KMS-11 (cell line): Measurements from ENCODE around the gene WWC1.

Source experiments
- H2AFZ ChIP-seq: fragments of 200-600 bp; sonication (generic); 2 replicates; pipeline ENCODE4 v1.6.1; 2016; ENCODE audit warnings: antibody characterized with exemption, mixed run types, low read depth
- H3K27ac ChIP-seq: fragments of 200-600 bp; sonication (generic); 2 replicates; pipeline ENCODE4 v1.6.1; 2016; ENCODE audit warnings: mild to moderate bottlenecking, mixed run types
- H3K27me3 ChIP-seq: fragments of 200-600 bp; sonication (generic); 2 replicates; pipeline ENCODE4 v1.6.1; 2017; ENCODE audit warnings: mild to moderate bottlenecking, low read depth, mixed run types, moderate library complexity; ENCODE audit not compliant: insufficient read depth
- H3K36me3 ChIP-seq: fragments of 200-600 bp; sonication (generic); 2 replicates; pipeline ENCODE4 v1.6.1; 2017; ENCODE audit warnings: mild to moderate bottlenecking, mixed run types; ENCODE audit not compliant: insufficient read depth
- H3K4me1 ChIP-seq: fragments of 200-600 bp; sonication (generic); 2 replicates; pipeline ENCODE4 v1.6.1; 2016; ENCODE audit warnings: mild to moderate bottlenecking, low read depth, mixed run types; ENCODE audit not compliant: poor library complexity, severe bottlenecking
- H3K4me2 ChIP-seq: fragments of 200-600 bp; sonication (generic); 2 replicates; pipeline ENCODE4 v1.7.0; 2016; ENCODE audit warnings: mild to moderate bottlenecking, mixed run types
- H3K4me3 ChIP-seq: fragments of 200-600 bp; sonication (generic); IDR thresholded peaks from 2 replicates; pipeline ENCODE4 v1.6.1; 2017; ENCODE audit warnings: low read depth, low read length, mixed read lengths; ENCODE audit not compliant: insufficient read depth
- H3K79me2 ChIP-seq: fragments of 200-600 bp; sonication (generic); 2 replicates; pipeline ENCODE4 v1.6.1; 2016; ENCODE audit warnings: low read depth, mixed run types; ENCODE audit not compliant: insufficient read depth
- H3K9ac ChIP-seq: fragments of 200-600 bp; sonication (generic); 2 replicates; pipeline ENCODE4 v1.6.1; 2016; ENCODE audit warnings: mild to moderate bottlenecking, mixed run types
- H4K20me1 ChIP-seq: fragments of 200-600 bp; sonication (generic); 2 replicates; pipeline ENCODE4 v1.6.1; 2016; ENCODE audit warnings: mild to moderate bottlenecking, mixed run types; ENCODE audit not compliant: insufficient read depth
- CTCF ChIP-seq: fragments of 200-600 bp; sonication (generic); conservative IDR thresholded peaks from 2 replicates; pipeline ENCODE4 v1.6.1; 2017; ENCODE audit warnings: low read depth, mild to moderate bottlenecking, antibody characterized with exemption, low read length, moderate library complexity, mixed read lengths

WWC1 gene

GRCh38 chr5:168472329-168472728 is 180.9 kb downstream of the WWC1 start:
- Histone ChIP-seq H3K4me3 (no peak overlapping the region), H3K4me1 (no peaks in the 10 kb centered on the region), H3K4me2 (no peak overlapping the region), H4K20me1 (no peaks in the 10 kb centered on the region), H3K27ac (no peak overlapping the region), H3K27me3 (no peaks in the 10 kb centered on the region), H3K36me3 (no peaks in the 10 kb centered on the region), H3K79me2 (no peaks in the 10 kb centered on the region), H2AFZ (no peak overlapping the region), H3K9ac (no peak overlapping the region)
- TF ChIP-seq CTCF: no peak

GRCh38 chr5:168474319-168474718 is 182.9 kb downstream of the WWC1 start:
- H3K36me3 ChIP-seq: no peaks in the 10 kb centered on the region
- no peaks in the 10 kb centered on the region for H4K20me1 ChIP-seq
- H3K4me3 ChIP-seq: no peak overlapping the region
- no peaks in the 10 kb centered on the region for H3K79me2 ChIP-seq
- H3K9ac ChIP-seq: no peak overlapping the region
- no peak overlapping the region for H2AFZ ChIP-seq
- H3K27me3 ChIP-seq: no peaks in the 10 kb centered on the region
- H3K4me1 ChIP-seq: no peaks in the 10 kb centered on the region
- no peak overlapping the region for H3K27ac ChIP-seq
- no peak for TF ChIP-seq CTCF
- no peak overlapping the region for H3K4me2 ChIP-seq

DNA sequence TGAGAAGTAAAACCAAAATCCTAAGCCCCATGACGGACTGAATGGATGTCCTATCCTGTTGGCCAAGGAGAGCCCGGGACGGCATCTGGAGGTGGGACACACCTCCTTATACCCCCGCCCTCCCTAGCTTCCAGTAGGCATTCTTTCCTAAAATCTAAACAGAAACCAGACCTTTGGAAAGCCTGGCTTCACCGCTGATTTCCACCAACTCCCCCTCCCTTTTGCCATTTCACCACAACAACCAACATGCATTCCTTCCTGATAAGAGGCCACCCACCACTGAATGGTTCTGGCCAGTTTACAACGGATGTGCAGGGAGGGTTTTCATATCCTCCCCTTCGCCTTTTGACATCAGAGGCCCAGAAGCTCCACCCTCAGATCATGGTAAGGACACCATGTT is 185.6 kb downstream of the WWC1 start:
- Histone ChIP-seq H3K36me3 (no peaks in the 10 kb centered on the region), H3K4me1 (peaks cover 17% of the 10 kb centered on the region), H3K27me3 (no peaks in the 10 kb centered on the region), H3K4me3 (no peak overlapping the region), H2AFZ (no peak overlapping the region), H4K20me1 (no peaks in the 10 kb centered on the region), H3K9ac (no peak overlapping the region), H3K4me2 (no peak overlapping the region), H3K27ac (no peak overlapping the region), H3K79me2 (no peaks in the 10 kb centered on the region)
- no peak for TF ChIP-seq CTCF

- Histone ChIP-seq H3K4me2 (no peak overlapping the region), H2AFZ (no peak overlapping the region), H3K27ac (no peak overlapping the region), H3K36me3 (no peaks in the 10 kb centered on the region), H3K9ac (no peak overlapping the region), H4K20me1 (no peaks in the 10 kb centered on the region), H3K4me1 (peaks cover 22% of the 10 kb centered on the region), H3K79me2 (no peaks in the 10 kb centered on the region), H3K27me3 (no peaks in the 10 kb centered on the region), H3K4me3 (no peak overlapping the region)
- no peak for TF ChIP-seq CTCF
Measured at GRCh38 chr5:168479166-168479565, 187.7 kb downstream of the WWC1 start.

- Histone ChIP-seq H3K79me2 (no peaks in the 10 kb centered on the region), H3K4me2 (no peak overlapping the region), H3K4me3 (no peak overlapping the region), H3K27ac (no peak overlapping the region), H3K27me3 (no peaks in the 10 kb centered on the region), H3K36me3 (no peaks in the 10 kb centered on the region), H4K20me1 (no peaks in the 10 kb centered on the region), H3K9ac (no peak overlapping the region), H3K4me1 (peaks cover 22% of the 10 kb centered on the region), H2AFZ (no peak overlapping the region)
- no peak for TF ChIP-seq CTCF
Measured at GRCh38 chr5:168480601-168481000, 189.2 kb downstream of the WWC1 start.
